GM15510 (cell line): ENCODE measurements around the gene RGS17.

Experiments
- POLR2A ChIP-seq: IDR thresholded peaks from 3 replicates; pipeline ENCODE4 v1.6.1; 2011; ENCODE audit warnings: borderline replicate concordance; ENCODE audit not compliant: insufficient read length; ENCODE audit errors: extremely low read depth

The RGS17 gene

GRCh38 chr6:153000243-153000642, 130.8 kb downstream of the RGS17 start:
- TF ChIP-seq POLR2A, result no peak

- TF ChIP-seq POLR2A, result no peak
These were observed 137.2 kb downstream of the RGS17 start for GRCh38 chr6:152993847-152994246.

- TF ChIP-seq POLR2A, result no peak
These were observed 137.7 kb downstream of the RGS17 start for GRCh38 chr6:152993431-152993830.

GRCh38 chr6:152986978-152987377, 144.1 kb downstream of the RGS17 start:
- no peak for TF ChIP-seq POLR2A

GRCh38 chr6:152984513-152984872, 146.6 kb downstream of the RGS17 start:
- no peak for TF ChIP-seq POLR2A

- TF ChIP-seq POLR2A, result peak; percentile 78
These were observed 147.2 kb downstream of the RGS17 start for GRCh38 chr6:152983637-152984512.

- TF ChIP-seq POLR2A, result peak; percentile 86
These were observed 148.0 kb downstream of the RGS17 start, which contains the start of gene FBXO5 for GRCh38 chr6:152982904-152983636. TSS of gene FBXO5 (minus strand) at chr6:152983041. CDS start at chr6:152982959, 82 bp downstream.

GRCh38 chr6:152981989-152982903, 148.8 kb downstream of the RGS17 start:
- TF ChIP-seq POLR2A, result no peak

- no peak for TF ChIP-seq POLR2A
These were observed 149.9 kb downstream of the RGS17 start for GRCh38 chr6:152981219-152981618.

- no peak for TF ChIP-seq POLR2A
These were observed 150.4 kb downstream of the RGS17 start for GRCh38 chr6:152980656-152981055.

GRCh38 chr6:152979116-152979515, 152.0 kb downstream of the RGS17 start:
- TF ChIP-seq POLR2A, result no peak

- TF ChIP-seq POLR2A, result no peak
These were observed 153.0 kb downstream of the RGS17 start for GRCh38 chr6:152978058-152978457.

- TF ChIP-seq POLR2A, result no peak
These were observed 153.5 kb downstream of the RGS17 start for GRCh38 chr6:152977556-152977955.

GRCh38 chr6:152976749-152977148, 154.3 kb downstream of the RGS17 start:
- TF ChIP-seq POLR2A, result no peak

GRCh38 chr6:152975204-152975915, 155.7 kb downstream of the RGS17 start:
- TF ChIP-seq POLR2A, result no peak

- no peak for TF ChIP-seq POLR2A
These were observed 157.2 kb downstream of the RGS17 start for GRCh38 chr6:152973916-152974315.
